Measurements from ENCODE around the gene EIPR1.

DNA sequence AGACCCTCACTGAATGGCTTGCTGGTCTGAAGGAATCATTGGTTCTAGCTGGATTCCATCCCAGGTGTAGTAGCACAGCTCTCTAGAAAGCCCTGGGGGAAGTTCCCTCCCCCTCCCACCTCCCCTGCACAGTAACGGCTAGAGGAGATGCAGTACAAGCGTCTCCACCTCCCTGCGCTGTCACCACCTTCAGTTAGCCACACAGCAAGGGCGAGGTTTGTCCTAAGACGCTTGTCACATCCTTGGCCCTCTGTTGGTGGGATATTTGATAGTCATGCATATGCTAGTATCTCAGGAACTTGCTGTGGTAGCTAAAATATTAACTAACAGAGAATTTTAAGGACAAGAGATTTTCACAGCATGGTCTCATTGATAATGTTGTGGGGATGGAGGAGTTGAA, 21.2 kb upstream of the EIPR1 start:
- no peak for TF ChIP-seq KAT8 (CRISPR knock-in tag; IDR thresholded peaks at IDR 0.05)
- no peak for TF ChIP-seq KDM4B (CRISPR knock-in tag; IDR thresholded peaks at IDR 0.05)
- TF ChIP-seq MAFK (conservative IDR thresholded peaks at IDR 0.05 in 1 of 2, IDR thresholded peaks at IDR 0.05 in 1 of 2; ENCODE audit: low read length in 2 of 2), result no peak
- no peak for TF ChIP-seq ZKSCAN1 (IDR thresholded peaks at IDR 0.05; ENCODE audit: low read length)
- TF ChIP-seq, protein P1, sequence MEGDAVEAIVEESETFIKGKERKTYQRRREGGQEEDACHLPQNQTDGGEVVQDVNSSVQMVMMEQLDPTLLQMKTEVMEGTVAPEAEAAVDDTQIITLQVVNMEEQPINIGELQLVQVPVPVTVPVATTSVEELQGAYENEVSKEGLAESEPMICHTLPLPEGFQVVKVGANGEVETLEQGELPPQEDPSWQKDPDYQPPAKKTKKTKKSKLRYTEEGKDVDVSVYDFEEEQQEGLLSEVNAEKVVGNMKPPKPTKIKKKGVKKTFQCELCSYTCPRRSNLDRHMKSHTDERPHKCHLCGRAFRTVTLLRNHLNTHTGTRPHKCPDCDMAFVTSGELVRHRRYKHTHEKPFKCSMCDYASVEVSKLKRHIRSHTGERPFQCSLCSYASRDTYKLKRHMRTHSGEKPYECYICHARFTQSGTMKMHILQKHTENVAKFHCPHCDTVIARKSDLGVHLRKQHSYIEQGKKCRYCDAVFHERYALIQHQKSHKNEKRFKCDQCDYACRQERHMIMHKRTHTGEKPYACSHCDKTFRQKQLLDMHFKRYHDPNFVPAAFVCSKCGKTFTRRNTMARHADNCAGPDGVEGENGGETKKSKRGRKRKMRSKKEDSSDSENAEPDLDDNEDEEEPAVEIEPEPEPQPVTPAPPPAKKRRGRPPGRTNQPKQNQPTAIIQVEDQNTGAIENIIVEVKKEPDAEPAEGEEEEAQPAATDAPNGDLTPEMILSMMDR (CRISPR knock-in tag; IDR thresholded peaks at IDR 0.05), result no peak
- TF ChIP-seq ELF1 (CRISPR knock-in tag; IDR thresholded peaks at IDR 0.05), result no peak
- TF ChIP-seq KLF16 (CRISPR knock-in tag; IDR thresholded peaks at IDR 0.05), result no peak
- TF ChIP-seq, protein P2, sequence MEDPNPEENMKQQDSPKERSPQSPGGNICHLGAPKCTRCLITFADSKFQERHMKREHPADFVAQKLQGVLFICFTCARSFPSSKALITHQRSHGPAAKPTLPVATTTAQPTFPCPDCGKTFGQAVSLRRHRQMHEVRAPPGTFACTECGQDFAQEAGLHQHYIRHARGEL (CRISPR knock-in tag; IDR thresholded peaks at IDR 0.05), result no peak

All from HepG2 (cell line).